ENCODE measurements around the gene TRIO. TPM values are rescaled to one million over a fixed set of nuclear protein-coding genes. Genes with fewer than 3 reads are reported as not detected.

TRIO gene
- total RNA-seq, 1 donor from 2014 or later, result 223 TPM

DNA sequence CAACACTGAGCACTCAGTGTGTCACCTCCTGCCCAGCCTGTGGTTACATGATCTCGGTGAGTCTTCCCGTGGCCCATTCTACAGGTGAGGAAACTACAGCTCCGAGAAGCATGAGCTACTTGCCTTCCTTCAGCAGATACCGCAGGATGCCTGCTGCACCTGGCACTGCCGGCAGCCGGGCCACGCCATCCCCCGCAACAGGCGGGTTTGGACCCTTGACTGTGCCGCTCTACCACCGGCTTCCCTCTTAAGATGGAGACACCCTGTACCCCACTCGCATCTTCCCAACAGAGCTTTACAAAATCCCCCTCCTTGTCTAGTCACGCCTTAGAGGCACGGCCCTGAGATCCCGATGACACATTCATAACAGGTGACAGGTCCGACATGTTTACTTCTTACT, 363.5 kb downstream of the TRIO start:
- no peaks in the 10 kb centered on the region for H3K4me1 Mint-ChIP-seq

DNA sequence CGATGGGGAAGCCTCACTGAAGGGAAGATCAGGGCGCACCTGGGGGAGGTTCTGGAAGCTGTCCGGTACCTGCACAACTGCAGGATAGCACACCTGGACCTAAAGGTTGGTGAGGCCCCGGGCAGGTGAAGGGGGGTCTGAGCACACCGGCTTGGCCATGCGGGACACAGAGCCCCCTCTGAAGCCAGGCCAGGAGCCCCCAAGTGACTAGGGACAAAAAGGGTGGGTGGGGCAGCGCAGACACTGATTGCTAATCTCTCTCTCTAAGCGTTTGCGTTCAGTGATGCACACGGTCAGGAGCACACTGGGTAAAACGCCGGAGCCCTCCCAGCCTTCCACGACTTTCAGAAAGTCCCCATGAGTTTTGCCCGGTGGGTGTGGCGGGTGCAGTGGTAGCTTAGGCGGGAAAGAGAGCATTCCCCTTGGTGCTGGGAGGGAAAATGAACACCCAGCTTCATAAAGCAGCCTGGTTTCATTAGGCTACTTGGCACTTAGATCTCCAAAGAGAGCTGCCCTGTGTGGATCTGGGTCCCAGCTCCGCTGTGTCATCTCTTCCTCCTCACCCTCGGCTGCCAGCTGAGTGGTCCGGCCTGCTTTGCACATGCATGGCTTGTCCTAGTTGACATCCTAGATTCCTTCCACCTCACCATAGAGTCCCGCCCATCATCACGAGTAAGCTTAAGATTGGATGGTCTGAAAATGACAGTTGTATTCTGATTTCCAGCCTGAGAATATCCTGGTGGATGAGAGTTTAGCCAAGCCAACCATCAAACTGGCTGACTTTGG, 364.2 kb downstream of the TRIO start:
- H3K9me3 Mint-ChIP-seq, result no peaks in the 10 kb centered on the region
- CTCF ChIA-PET, result no interaction called here
- H3K4me1 Mint-ChIP-seq, result no peaks in the 10 kb centered on the region
- DNase-seq (no peak), ATAC-seq (ENCODE audit: low read depth) (no peak)
- no peak overlapping the region for H3K4me3 Mint-ChIP-seq
- no peak overlapping the region for H3K27ac Mint-ChIP-seq
- no peaks in the 10 kb centered on the region for H3K27me3 Mint-ChIP-seq
- intact Hi-C loops (cut with micrococcal nuclease), result no loop called here
- TF ChIP-seq CTCF (IDR thresholded peaks at IDR 0.05), result no peak
- peaks cover 61% of the 10 kb centered on the region for H3K36me3 Mint-ChIP-seq (ENCODE audit: low read depth)
- POLR2A ChIA-PET, result interaction anchor here (0.6 kb wide), 1 partner anchor 14 kb away, joined by 6 read pairs; no protein-coding TSS in a partner anchor

More for the DNA sequence above, 363.5 kb downstream of the TRIO start:
- intact Hi-C loops (cut with micrococcal nuclease), result no loop called here
- ChIA-PET CTCF (no interaction called here), POLR2A (no interaction called here)
- Mint-ChIP-seq H3K27me3 (no peaks in the 10 kb centered on the region), H3K27ac (no peak overlapping the region), H3K4me3 (no peak overlapping the region), H3K9me3 (no peaks in the 10 kb centered on the region), H3K36me3 (ENCODE audit: low read depth) (peaks cover 68% of the 10 kb centered on the region)
- no peak for TF ChIP-seq CTCF (IDR thresholded peaks at IDR 0.05)
- ATAC-seq (ENCODE audit: low read depth) (no peak), DNase-seq (no peak)

DNA sequence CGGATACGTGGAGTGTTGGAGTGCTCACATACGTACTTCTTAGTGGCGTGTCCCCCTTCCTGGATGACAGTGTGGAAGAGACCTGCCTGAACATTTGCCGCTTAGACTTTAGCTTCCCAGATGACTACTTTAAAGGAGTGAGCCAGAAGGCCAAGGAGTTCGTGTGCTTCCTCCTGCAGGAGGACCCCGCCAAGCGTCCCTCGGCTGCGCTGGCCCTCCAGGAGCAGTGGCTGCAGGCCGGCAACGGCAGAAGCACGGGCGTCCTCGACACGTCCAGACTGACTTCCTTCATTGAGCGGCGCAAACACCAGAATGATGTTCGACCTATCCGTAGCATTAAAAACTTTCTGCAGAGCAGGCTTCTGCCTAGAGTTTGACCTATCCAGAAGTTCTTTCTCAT, 364.9 kb downstream of the TRIO start:
- CTCF ChIA-PET, result no interaction called here

DNA sequence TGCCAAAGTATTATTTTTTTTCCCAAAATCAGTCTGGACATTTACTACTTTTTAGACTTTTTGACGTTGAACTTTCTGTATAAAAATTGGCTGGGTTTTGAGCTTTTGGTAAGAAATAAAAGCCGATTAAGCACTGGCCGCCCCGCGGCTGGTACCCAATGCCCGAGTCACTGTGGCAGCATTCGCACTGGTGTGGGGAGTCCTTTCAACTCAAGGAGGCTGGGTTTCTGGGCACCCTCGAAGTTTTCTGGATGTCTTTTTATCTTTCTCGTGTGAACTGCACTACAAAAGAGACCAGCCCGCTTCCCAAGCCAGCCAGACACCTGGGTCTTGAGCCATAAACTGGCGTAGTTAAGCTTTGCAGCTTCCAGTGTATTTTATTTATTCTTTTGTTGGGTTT, 366.4 kb downstream of the TRIO start:
- ChIA-PET POLR2A (no interaction called here), CTCF (no interaction called here)
- Mint-ChIP-seq H3K27ac (no peak overlapping the region), H3K27me3 (no peaks in the 10 kb centered on the region), H3K4me3 (no peak overlapping the region), H3K36me3 (ENCODE audit: low read depth) (peaks cover 40% of the 10 kb centered on the region), H3K9me3 (no peaks in the 10 kb centered on the region), H3K4me1 (no peaks in the 10 kb centered on the region)
- ATAC-seq (ENCODE audit: low read depth), result no peak
- intact Hi-C loops (cut with micrococcal nuclease), result no loop called here
- DNase-seq, result no peak
- no peak for TF ChIP-seq CTCF (IDR thresholded peaks at IDR 0.05)

More for the DNA sequence above, 364.9 kb downstream of the TRIO start:
- H3K27me3 Mint-ChIP-seq, result no peaks in the 10 kb centered on the region
- no peak overlapping the region for H3K4me3 Mint-ChIP-seq
- peaks cover 54% of the 10 kb centered on the region for H3K36me3 Mint-ChIP-seq (ENCODE audit: low read depth)
- no peaks in the 10 kb centered on the region for H3K4me1 Mint-ChIP-seq
- TF ChIP-seq CTCF (IDR thresholded peaks at IDR 0.05), result no peak
- H3K27ac Mint-ChIP-seq, result no peak overlapping the region
- ATAC-seq (ENCODE audit: low read depth) (no peak), DNase-seq (no peak)
- POLR2A ChIA-PET, result no interaction called here
- no peaks in the 10 kb centered on the region for H3K9me3 Mint-ChIP-seq
- intact Hi-C loops (cut with micrococcal nuclease), result no loop called here

DNA sequence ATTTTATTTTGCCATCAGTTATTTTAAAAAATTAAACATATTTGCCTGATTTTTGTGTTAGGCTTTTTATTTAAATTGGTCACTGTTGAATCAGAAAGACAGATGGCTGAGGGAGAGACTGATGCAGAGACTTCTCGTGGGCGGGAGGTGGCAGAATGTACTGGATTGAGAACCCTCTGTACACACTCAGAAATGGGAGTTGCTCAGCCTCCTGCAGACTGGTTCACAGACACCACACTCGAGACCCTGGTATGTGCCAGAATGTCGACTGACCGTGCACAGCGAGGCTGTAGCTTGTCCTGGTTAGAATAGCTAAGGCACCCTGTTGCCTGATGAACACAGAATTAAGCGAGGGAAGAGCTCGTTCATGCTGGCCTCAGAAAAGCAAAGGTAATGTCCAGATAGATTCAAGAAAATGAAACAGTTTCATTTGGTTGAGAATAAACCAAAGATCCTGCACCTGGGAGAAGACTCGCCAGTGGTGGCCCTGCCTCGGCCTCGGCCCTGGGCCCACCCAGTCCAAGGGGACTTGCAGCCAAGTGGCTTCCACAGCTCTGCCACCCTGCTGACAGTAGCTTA, 367.1 kb downstream of the TRIO start:
- DNase-seq, result no peak
- intact Hi-C loops (cut with micrococcal nuclease), result loop anchor here (5.0 kb wide), 1 partner anchor 137 kb away; no protein-coding TSS in a partner anchor
- POLR2A ChIA-PET, result no interaction called here
- TF ChIP-seq CTCF (IDR thresholded peaks at IDR 0.05), result no peak
- Mint-ChIP-seq H3K9me3 (no peaks in the 10 kb centered on the region), H3K27ac (no peak overlapping the region), H3K27me3 (no peaks in the 10 kb centered on the region), H3K36me3 (ENCODE audit: low read depth) (peaks cover 35% of the 10 kb centered on the region), H3K4me3 (no peak overlapping the region), H3K4me1 (no peaks in the 10 kb centered on the region)
- no peak for ATAC-seq (ENCODE audit: low read depth)
- CTCF ChIA-PET, result no interaction called here
